ENCODE data around the gene IL16.
"Not testable (repeated sequence)": the region's sequence is repeated elsewhere in the genome, so short reads cannot be mapped to it uniquely, and the experiment has no call there.

IL16 gene

DNA sequence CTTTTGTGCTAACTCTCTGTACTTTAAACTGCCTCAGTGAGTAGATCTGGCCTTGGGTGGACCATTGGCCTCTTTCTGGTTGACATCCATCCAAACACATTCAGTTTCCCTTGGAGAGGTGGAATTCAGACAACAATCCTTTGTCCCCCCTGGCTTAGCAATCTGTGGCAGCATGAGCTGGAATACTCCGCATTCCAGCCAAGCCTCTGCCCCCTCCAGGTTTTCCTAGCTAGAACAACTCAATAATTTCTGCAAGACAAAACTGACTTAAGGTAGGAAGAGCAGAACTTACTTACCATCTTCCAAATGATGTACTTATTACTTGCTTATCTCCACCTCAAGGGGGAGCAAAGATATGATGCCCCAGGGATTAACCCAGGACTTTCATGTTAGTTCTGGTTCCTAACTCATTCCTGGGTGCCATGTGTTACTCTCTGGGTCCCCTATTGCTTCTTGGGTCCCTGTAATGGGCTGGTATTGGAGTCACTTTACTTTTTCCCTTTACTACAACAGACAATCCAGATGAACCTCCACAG is 21.8 kb upstream of the IL16 start:
- DNase-seq, result no peak

DNA sequence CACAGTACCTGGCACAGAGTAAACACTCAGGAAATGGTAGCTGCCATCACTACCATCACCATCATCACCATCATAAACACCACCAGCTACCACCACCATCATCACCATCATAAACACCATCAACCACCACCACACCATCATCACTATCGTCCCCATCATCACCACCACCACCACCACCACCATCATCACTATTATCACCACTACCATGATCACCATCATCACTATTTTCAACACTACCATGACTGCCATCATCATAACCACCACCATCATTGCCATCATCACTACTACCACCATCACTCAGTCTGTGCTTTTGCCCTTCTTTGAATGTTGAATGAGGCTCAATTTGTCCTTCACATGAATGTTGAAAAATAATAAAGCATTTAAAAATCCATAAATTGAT is 21.2 kb upstream of the IL16 start:
- no peak for DNase-seq

DNA sequence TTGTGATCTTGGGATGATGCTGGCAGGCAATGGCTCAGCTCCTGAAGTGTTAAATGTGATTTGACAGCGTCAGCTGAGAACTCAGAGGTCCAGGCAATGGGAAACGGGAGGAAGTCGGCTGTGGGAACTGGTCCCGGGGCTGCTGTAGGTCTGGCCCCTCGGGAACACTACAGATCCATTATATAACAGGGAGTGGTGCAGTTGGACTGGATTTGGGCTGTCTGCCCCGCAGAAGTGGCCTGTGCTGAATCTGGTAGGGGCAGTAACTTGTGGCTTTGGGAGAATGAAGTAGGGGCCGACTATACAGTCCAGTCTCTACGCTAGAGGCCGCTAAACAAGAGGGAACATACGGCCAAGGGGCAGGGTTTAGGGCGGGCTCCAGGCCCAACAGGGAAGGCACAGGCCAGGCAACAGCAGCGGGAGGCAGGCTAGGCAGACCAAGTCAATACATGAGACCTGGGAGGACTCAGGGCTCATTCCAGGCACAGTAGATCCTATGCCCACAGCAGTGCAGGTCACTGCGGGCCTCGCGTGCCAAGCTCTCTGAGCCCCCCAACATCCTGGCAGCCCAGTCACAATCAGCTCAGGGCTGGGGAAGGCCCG is 20.3 kb upstream of the IL16 start:
- no peak for DNase-seq

DNA sequence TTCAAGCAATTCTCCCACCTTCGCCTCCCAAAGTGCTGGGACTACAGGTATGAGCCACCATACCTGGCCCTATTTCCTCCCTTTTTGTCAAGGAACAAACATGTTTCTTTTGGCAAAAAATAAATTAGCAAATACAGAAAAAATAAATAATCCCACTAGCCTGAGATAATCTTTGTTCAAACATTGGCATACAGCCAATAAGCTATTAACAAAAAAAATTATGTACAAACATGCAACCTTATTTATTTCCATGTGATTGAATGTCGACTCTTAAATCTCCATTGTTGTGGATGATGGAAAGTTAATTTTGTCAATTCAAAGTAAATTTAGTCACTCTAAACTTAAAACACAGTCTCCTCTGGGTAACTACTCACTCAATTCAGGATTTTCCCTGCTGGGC is 18.3 kb upstream of the IL16 start:
- DNase-seq, result no peak

DNA sequence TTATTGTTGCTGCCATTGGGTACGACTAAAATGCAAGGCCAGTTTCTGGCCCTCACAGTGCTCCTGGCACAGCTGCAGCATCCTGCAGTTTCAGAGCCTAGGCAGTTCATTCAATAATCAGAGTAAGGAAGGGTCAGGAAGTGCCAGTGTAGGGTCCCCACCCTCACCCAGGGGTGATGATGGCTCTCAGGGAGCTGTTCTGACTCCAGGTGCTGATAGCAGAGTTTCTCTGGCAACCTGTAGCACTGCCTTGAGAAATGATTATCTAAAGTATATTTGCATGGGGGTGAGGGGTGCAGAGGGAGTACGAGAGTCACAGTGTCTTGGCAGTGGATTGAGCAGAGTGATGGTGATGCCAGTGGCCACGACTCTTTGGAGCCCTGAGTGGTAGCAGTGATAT is 15.5 kb upstream of the IL16 start:
- DNase-seq, result no peak

DNA sequence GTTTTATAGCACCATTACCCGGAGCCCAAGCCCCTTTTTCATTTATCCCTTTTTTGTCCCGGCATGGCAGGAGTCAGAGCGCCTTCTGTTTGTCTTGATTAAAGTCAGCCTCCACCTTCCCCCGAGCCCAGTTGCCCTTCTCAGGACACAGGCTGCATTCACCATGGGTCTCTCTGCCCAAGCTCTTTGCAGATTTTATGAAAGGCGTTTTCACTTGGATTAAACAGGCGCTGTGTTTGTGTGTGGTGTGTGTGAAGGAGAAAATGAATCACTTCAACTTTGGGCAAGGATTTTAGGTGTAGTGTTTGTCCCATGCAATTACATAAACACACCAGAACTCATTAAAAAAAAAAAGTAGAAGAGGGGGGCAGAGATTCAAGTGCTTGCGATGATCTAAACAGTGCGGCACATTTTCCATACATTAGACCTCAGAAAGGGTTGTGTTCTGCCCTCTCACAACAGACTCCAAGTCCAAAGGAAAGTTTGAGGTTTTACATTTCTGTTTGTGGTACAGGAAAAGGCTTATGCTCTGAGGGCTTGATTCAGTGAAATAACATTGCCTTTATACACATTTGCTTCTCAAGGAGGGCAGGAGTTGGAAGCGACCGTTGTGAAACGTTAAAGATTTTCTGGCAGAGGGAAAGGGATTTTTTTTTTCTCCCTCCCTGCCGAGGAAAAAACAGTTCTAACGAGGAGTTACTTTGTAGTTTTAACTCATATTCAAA is 14.5 kb upstream of the IL16 start:
- DNase-seq, result no peak

DNA sequence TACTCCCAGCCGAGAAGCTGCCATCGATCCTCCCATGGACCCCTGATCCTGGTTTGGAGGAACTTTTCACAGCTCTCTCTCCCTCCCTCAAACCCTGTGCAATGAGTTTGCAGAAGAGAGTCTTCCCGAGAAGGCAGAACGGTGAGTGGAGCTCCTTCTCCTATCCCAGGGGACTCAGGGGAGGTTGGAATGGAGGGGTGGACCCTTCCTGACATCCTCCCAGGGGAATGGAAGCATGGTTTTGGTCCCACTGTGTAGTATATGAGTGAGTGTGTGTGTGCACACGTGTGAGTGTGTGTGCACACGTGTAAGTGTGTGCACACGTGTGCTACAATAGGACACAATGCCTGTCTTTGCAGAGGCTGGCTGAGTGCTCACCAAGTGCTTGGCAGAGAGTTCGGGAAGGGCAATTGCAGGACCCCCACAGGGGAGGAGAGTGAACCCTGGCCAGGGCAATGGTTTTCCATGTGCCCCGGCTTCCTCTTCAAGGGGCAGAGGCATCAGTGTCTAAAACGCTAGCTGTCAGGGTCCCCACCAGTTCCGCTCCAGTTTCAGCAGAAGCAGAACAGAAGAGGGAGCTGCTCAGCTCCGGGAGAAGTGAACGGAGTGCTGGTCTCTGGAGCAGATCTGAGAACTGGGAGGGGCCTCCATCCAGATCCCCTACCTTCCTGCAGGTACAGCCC is 13.8 kb upstream of the IL16 start:
- DNase-seq, result no peak

DNA sequence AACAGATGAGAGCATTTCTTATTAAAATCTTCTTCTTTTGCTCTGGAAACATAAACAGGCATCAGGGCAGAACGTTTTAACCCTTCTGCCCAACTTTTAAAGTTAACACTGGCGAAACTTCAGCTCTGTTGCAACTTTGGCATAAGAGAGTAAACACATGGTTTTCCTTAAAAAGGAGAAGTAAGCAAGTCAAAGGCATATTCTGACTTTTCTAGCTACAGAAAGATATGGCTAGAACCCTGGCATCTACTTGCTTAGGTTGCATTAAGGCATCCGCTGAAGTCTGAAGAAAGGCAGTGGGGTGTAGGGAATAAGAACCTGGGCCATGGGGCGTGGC is 13.3 kb upstream of the IL16 start:
- no peak for DNase-seq

DNA sequence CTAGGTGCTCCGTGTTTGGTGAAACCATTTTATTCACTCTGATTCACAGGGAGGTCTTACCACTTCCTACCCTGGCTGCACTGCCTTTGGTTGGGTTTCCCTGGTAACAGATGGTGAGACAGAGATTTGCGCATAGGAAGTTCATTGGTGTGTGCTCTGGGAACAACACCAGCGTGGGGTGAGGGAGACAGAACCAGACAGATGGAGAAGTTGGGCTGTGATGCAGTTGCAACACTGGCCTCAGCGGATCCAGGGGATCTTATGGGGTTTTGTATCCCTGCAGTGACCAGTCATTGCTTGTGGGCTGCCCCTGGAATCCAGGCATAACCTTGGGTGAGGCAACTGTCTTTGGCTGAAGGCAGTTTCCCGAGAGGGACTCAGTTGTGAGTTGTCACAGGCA is 12.5 kb upstream of the IL16 start:
- peak in 1 of 5 experiments; percentile 8 for DNase-seq

DNA sequence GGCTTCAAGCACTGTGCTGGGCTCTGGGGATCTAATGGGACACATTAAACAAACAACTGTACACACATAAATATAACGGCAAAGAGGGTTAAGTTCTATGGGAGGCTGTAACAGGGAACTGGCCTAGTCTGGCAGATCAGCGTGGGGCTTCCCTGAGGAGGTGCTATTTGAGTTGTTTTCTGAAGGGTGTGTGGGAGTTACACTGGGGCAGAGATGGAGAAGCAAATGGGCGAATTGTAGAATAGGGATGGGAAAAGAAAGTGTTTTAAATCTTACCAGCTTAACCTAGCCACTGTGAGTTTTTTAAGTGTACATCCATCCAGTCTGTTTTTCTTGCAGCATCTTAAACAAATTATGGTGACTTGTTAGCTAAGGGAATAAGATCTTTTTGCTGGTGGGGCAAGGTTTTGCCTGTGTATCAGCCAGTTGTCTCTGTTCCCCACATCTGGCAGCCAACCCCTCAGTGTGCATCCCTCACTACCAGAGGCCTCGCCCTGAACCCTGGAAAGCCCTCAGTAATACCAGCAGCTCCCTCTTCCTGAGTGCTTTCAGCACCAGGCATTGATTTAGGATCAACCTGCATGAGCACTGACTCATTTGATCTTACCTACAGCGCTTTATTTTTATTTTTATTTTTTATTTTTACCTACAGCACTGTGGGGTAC is 10.9 kb upstream of the IL16 start:
- no peak for DNase-seq

DNA sequence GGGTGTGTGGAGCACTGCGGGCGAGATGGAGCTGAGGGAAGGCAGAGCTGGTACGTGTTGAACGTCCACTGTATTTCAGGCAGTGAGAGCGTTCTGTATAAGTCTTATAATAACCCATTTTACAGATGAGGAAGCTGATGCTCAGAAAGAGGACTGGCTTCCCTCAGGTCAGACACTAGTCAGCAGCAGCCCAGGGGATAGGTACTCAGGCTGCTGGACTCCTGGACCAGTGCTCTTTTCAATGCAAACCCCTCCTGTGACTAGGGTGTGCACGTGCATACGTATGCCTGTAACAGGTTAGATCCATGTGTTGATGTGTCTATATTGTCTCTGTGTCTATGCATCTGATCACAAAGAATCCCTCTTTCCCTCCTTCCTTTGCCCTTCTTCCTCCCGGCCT is 8.3 kb upstream of the IL16 start:
- DNase-seq, result no peak

DNA sequence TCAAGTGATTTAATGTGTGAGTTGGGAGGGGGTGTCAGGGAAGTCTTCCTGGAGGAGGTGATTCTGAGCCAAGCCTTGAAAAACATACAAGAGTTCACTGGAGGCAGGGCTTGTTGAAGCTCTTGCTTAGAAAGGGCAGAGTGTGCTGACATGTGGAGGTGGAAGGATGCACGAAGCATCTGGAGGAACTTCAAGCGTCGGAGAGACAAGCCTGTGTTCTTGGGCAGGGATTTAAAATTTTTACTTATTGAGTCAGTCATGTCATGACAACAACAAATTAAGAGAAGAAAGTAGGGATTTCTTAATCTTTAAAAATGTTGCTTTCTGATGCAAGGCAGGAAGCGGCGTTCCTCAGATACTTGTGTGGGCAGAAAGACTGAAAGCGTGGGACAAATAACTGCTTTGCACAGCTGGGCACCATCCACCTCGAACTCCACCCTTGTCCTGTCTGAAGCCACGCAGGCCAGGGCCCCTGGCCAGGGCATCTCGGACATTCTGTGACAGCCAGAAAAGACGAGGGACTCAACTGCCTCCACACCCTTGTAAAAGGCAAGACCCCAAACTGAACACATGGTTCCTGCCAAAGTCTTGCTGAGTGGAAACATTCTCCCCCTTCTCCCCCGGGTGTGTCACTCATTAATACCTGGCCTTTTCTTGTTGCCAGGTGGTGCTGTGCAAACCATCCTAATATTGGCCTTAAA is 6.9 kb upstream of the IL16 start:
- DNase-seq, result no peak

DNA sequence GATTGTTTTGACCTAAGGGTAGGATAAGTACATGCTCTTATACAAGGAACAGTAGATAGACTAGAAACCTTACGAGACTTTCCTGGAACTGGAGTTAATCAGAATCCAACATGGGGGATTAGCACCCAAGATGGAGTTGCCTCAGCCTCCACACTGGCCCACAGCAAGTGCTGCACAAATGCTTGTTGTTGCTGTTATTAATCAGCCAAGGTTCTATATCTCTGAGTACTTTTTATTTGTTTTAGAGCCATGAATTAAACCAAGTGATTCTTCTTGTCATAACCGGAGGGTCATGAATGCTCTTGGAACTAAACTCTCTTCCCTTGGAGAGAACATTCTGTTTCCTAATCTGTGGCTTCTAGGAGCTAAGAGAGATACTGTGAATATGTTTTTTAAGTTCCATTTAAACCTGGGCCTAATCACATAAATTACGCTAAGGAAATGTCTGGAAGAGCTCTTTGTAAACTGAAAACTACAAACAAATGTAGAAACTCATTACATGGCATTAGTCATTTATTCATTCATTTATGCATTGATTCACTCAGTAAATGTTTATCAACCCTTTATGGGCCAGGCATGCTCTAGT is 5.7 kb upstream of the IL16 start:
- no peak for DNase-seq

DNA sequence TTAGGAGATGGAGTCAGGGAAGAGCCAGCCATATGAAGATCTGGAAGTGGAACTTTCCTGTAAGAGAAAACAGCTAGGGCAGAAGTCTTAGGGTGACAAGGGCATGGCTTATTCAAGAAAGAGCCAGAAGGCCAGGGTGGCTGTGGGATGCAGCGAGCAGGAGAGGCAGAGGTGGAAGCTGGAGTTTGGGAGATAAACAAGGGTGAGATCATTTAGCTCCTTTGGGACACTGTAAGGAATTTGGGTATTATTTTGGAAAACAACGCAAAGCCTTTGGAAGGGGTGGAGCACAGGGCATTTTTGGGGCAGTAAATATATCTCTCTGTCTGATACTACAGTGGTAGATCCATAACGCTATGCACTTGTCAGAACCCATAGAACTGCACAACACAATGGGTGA is 5.0 kb upstream of the IL16 start:
- DNase-seq, result no peak

DNA sequence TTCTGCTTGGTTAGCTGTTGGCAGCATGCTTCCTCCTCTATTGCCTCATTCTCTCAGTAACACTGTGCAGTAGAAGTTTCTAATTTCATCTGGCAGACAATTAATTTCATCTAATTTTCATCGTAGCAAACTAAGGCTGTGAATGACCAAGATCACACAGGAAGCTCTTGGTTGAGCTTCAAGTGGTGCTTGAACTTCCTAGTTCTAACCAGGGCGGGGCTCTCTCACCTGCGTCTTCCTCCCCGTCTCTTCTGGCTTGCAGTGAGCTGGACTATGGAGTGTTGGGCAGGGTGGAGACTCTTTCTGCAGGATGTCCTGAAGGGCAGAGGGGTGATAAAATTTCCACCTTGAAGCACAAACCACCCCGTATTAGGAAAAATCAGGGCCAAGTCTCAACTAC is 2.0 kb upstream of the IL16 start:
- no peak for DNase-seq

DNA sequence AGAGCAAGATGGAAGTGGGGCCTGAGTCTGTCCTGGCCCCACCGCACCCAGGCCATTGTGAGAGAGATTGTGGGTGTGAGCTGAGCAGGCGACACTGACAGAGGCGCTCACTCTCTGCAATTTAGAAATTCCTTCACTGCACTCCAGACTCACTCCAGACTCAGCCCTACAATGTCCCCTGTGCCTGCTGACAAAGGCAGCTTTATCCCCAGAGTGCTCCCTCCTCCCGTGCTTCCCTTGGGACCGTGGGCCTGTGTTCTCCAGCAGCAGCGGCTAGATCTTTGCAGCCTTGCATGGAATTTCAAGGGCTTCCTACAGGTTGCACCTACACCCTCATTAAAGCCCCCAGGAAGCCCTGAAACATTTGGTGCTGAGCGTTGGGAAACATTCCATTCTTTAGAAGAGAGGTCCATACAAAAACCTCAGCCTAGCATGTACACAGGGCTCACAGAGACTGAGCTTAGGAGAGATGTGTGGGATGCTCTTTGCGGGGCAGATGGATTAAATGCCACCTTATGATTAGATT is 1.3 kb upstream of the IL16 start:
- no peak for DNase-seq

DNA sequence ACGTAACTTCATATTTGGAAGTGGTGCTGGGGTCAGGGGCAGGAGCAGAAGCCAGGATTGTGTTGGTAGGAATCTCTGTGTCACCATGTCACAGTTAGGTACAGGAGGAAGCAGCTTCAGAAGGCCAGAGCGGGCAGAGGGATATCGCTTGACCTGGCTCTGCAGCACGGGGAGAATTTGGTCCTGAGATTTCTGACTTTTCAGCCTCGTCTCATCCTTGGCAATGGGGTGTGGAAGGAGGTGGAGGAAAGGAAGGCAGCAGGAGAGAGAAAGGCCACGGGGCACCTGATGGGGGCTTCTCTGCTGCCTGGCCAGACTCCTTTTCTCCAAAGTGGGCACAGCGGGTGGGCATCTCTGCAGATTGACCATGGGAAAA is 564 bp downstream of the IL16 start:
- no peak for DNase-seq

DNA sequence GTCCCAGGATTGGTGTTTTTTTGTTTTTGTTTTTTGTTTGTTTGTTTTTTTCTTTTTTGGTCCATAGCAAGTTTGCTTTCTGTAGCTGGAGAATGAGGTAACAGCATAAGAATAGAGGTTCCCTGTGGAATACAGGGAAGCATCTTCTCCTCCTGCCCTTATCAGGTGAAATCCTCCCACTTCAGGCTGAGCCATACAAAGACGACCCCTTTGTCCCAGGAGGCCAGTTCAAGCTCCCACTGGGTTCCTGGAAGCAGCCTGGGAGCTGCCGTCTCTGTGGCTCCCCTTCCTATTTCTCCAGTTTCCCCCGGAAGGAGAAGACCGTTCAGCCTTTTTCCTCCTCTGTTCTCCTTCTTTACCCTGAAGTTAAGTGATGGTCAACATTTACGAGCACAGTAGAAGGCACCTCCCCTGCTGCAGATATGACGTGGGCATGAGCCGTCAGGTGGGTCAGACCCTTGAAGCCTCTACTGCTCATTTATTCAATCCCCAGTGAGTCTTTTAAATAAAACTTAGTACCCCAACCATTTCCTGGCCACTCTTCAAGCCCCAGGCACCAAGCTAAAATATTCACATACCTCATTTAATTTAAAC is 1.1 kb downstream of the IL16 start:
- no peak for DNase-seq

DNA sequence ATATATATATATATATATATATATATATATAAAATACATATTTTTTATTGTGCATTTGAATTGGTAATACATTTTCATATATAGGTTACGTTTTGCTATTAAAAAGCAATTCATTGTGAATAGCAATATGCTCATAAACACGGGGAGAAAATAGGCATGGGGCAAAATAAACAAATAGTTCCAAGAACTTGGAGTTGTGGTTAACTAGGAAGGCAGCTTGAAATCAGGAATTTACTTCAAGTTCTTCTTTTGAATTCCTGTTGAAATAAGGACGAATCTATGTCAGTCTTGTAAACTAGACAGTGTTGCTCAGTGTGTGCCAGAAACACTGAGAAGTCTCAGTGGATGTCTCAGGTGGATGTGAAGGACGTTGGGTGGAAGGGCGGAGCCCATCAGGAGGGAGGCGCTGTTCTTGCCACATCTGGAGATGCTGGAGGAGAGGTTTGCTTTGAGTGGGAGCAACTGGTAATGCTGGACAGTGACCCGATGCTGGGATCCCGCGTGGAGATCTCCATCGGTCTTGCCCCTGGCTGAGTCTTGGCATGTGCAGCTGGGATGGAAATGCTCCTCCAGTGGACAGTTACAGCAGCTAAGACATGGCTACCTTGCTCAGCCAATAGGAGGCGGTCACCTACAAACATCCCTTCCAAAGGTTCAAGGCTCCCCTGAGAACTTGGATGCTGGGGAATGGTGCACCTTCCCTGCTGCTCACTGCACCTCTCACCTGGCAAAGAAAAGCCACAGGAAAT is 2.5 kb downstream of the IL16 start:
- DNase-seq, result no peak

DNA sequence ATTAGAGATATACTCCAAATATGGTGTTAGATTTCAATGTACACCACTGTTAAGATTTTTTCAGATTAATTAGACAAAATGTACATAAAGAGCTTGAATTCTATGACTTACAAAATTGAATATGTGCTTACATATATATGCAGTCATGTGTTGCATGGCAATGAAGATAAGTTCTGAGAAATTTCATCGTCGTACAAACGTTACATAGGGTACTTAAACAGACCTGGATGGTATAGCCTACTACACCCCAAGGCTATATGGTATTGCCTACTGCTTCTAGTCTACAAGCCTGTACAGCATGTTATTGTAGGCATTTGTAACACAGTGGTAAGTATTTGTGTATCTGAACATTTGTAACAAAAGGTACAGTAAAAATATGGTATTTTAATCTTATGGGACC is 9.3 kb downstream of the IL16 start:
- DNase-seq, result no peak

DNA sequence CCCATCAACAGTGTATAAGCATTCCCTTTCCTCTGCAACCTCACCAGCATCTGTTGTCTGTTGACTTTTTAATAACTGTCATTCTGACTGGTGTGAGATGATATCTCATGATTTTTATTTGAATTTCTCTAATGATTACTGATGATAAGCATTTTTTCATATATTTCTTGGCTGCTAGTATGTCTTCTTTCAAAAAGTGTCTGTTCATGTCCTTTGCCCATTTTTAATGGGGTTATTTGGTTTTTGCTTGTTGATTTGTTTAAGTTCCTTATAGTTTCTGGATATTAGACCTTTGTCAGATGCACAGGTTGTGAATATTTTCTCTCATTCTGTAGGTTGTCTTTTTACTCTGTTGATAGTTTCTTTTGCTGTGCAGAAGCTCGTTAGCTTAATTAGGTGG is 11.3 kb downstream of the IL16 start:
- DNase-seq, result not testable (repeated sequence)

Measured in T-helper 2 cell (primary cell).